Gastroesophageal sphincter (tissue), 4 donors: Measurements from ENCODE around the gene PIGK. TPM values are rescaled to one million over a fixed set of nuclear protein-coding genes. Genes with fewer than 3 reads are reported as not detected.

Source experiments
- ATAC-seq: fragments of 150-250 bp; one replicate; pipeline ENCODE4 v1.9.1; 2016; ENCODE audit warnings: mild to moderate bottlenecking, moderate library complexity
- H3K27ac ChIP-seq, 4 donors: fragments of 200-600 bp; sonication (generic) in 3 of 4; 1 replicate in 3 of 4; 2 replicates in 1 of 4; pipeline ENCODE4 v1.5.1; 2016 to 2019
- H3K27me3 ChIP-seq: fragments of 200-600 bp; sonication (generic); one replicate; pipeline ENCODE4 v1.5.1; 2019
- H3K36me3 ChIP-seq, 2 donors: fragments of 200-600 bp; sonication (generic); one replicate each; pipeline ENCODE4 v1.5.1; 2019; ENCODE audit warnings: control low read depth in 1 of 2
- H3K4me1 ChIP-seq, 3 donors: fragments of 200-600 bp; sonication (generic); 1 replicate in 2 of 3; 2 replicates in 1 of 3; pipeline ENCODE4 v1.5.1; 2016 to 2019; ENCODE audit warnings: control low read depth in 2 of 3
- H3K4me3 ChIP-seq, 2 donors: fragments of 200-600 bp; sonication (generic); one replicate each; pipeline ENCODE4 v1.5.1; 2019; ENCODE audit warnings: mild to moderate bottlenecking in 1 of 2, moderate library complexity in 1 of 2
- H3K9me3 ChIP-seq, 3 donors: fragments of 200-600 bp; sonication (generic); one replicate each; pipeline ENCODE4 v1.5.1; 2017 to 2019; ENCODE audit warnings: control low read depth in 2 of 3
- CTCF ChIP-seq, 4 experiments: fragments of 200-600 bp in 2 of 4; fragments of 450-650 bp in 2 of 4; sonication (generic) in 1 of 4; IDR thresholded peaks; one replicate each; pipeline ENCODE4 v1.5.1; 2017 to 2019; ENCODE audit warnings: antibody characterized with exemption in 4 of 4, mild to moderate bottlenecking in 2 of 4, moderate library complexity in 2 of 4
- EP300 ChIP-seq: sonication (generic); formaldehyde crosslinking; IDR thresholded peaks from one replicate; pipeline ENCODE4 v1.6.1; 2017; ENCODE audit warnings: antibody characterized with exemption, mild to moderate bottlenecking
- POLR2A ChIP-seq, 2 donors: fragments of 450-650 bp; IDR thresholded peaks; one replicate each; pipeline ENCODE4 v1.6.1; 2017; ENCODE audit warnings: antibody characterized with exemption in 2 of 2, mild to moderate bottlenecking in 2 of 2, moderate library complexity in 1 of 2
- POLR2AphosphoS5 ChIP-seq: sonication (generic); formaldehyde crosslinking; IDR thresholded peaks from one replicate; pipeline ENCODE4 v1.6.1; 2017; ENCODE audit warnings: antibody characterized with exemption
- WGBS, 2 donors: methylation state at CpG; one replicate each; pipeline ENCODE4 v1.1.5; 2018; ENCODE audit warnings: low coverage in 1 of 2; 5-methylcytosine and 5-hydroxymethylcytosine counted together
- total RNA-seq, 4 donors: library from RNA; depleted of rRNA; stranded (reverse); fragments of >200 nt; gene quantifications; one replicate each; pipeline ENCODE4 v1.1.0, GENCODE V29; 2016

PIGK gene
- total RNA-seq, 4 donors from 2014 or later: 17.2 to 26.9 (median 22.4) TPM

- Histone ChIP-seq H3K36me3 (no peaks in the 10 kb centered on the region), H3K27me3 (no peaks in the 10 kb centered on the region), H3K9me3 (no peaks in the 10 kb centered on the region), H3K27ac (no peak overlapping the region), H3K4me3 (no peak overlapping the region), H3K4me1 (no peaks in the 10 kb centered on the region)
- no peak for TF ChIP-seq POLR2AphosphoS5
- no peak for TF ChIP-seq CTCF (IDR thresholded peaks at IDR 0.05)
- no peak for TF ChIP-seq POLR2A (IDR thresholded peaks at IDR 0.05)
- no peak for TF ChIP-seq EP300
- WGBS, 2 donors: 65 to 88% methylated on average over 2 of the region's 2 CpGs
- no peak for ATAC-seq
These were observed 84.9 kb downstream of the PIGK start for GRCh38 chr1:77134359-77134758.

GRCh38 chr1:77133731-77134358 lies 85.4 kb downstream of the PIGK start:
- Histone ChIP-seq H3K27ac (no peak overlapping the region), H3K9me3 (no peaks in the 10 kb centered on the region), H3K36me3 (no peaks in the 10 kb centered on the region), H3K4me1 (no peaks in the 10 kb centered on the region), H3K4me3 (no peak overlapping the region), H3K27me3 (no peaks in the 10 kb centered on the region)
- WGBS, 2 donors: 92 to 94% methylated on average over 2 to 3 of the region's 3 CpGs
- ATAC-seq: no peak
- TF ChIP-seq EP300 (no peak), POLR2A (IDR thresholded peaks at IDR 0.05) (no peak), CTCF (IDR thresholded peaks at IDR 0.05) (no peak), POLR2AphosphoS5 (no peak)

- ATAC-seq: no peak
- WGBS, 2 donors: 16 to 17% methylated on average over 2 of the region's 2 CpGs
These were observed 92.9 kb downstream of the PIGK start for GRCh38 chr1:77126307-77126706.

GRCh38 chr1:77121503-77121902 lies 97.7 kb downstream of the PIGK start:
- Histone ChIP-seq H3K27me3 (no peaks in the 10 kb centered on the region), H3K4me1 (no peaks in the 10 kb centered on the region), H3K36me3 (peaks cover 0 to 10% of the 10 kb centered on the region in 2 donors), H3K27ac (no peak overlapping the region), H3K9me3 (no peaks in the 10 kb centered on the region), H3K4me3 (no peak overlapping the region)
- WGBS, 2 donors: 75 to 82% methylated on average over 1 of the region's 1 CpG
- TF ChIP-seq CTCF (IDR thresholded peaks at IDR 0.05): no peak
- no peak for TF ChIP-seq EP300
- no peak for TF ChIP-seq POLR2A (IDR thresholded peaks at IDR 0.05)
- TF ChIP-seq POLR2AphosphoS5: no peak
- no peak for ATAC-seq

More at GRCh38 chr1:77126307-77126706, 92.9 kb downstream of the PIGK start:
- Histone ChIP-seq H3K4me1 (no peaks in the 10 kb centered on the region), H3K4me3 (no peak overlapping the region), H3K27me3 (no peaks in the 10 kb centered on the region), H3K27ac (no peak overlapping the region), H3K9me3 (no peaks in the 10 kb centered on the region), H3K36me3 (no peaks in the 10 kb centered on the region)
- TF ChIP-seq POLR2AphosphoS5: no peak
- peak in 3 of 4 experiments; percentile 50 to 60 (median 54) for TF ChIP-seq CTCF (IDR thresholded peaks at IDR 0.05)

- Histone ChIP-seq H3K9me3 (no peaks in the 10 kb centered on the region), H3K36me3 (peaks cover 0 to 10% of the 10 kb centered on the region in 2 donors), H3K27ac (no peak overlapping the region), H3K27me3 (no peaks in the 10 kb centered on the region), H3K4me1 (no peaks in the 10 kb centered on the region), H3K4me3 (no peak overlapping the region)
- TF ChIP-seq POLR2A (IDR thresholded peaks at IDR 0.05): no peak
- TF ChIP-seq EP300: no peak
- TF ChIP-seq POLR2AphosphoS5: no peak
- no peak for TF ChIP-seq CTCF (IDR thresholded peaks at IDR 0.05)
- 95 to 96% methylated on average over 3 of the region's 3 CpGs for WGBS, 2 donors
- ATAC-seq: no peak
These were observed 98.3 kb downstream of the PIGK start for GRCh38 chr1:77120950-77121349.
